Measurements from ENCODE around the gene MMS19.

DNA sequence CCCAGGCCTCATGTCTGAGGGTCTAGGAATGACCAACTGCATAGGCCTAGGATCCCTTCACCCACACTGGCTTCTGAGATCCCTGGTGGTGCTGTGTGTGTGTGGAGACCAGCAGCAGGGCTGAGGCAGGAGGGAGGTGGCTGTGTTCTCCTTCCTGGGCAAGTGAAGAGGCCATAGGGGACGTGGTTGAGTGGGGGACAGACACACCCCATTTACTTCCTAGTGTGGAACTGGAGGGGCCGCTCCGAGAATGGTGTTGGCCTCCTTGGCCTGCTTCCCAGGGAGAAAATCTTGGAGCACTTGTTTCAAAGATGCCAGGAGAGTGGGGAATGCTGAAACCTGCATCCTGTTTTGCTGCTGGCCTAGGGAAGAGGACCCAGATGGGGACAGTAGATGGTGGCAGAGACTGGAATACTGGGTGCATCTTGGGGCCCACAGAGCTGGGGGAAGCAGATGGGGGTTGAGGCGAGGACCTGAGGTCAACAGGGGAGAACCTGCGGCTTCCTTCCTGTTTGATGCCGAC is 19.6 kb upstream of the MMS19 start:
- TF ChIP-seq, protein P1, sequence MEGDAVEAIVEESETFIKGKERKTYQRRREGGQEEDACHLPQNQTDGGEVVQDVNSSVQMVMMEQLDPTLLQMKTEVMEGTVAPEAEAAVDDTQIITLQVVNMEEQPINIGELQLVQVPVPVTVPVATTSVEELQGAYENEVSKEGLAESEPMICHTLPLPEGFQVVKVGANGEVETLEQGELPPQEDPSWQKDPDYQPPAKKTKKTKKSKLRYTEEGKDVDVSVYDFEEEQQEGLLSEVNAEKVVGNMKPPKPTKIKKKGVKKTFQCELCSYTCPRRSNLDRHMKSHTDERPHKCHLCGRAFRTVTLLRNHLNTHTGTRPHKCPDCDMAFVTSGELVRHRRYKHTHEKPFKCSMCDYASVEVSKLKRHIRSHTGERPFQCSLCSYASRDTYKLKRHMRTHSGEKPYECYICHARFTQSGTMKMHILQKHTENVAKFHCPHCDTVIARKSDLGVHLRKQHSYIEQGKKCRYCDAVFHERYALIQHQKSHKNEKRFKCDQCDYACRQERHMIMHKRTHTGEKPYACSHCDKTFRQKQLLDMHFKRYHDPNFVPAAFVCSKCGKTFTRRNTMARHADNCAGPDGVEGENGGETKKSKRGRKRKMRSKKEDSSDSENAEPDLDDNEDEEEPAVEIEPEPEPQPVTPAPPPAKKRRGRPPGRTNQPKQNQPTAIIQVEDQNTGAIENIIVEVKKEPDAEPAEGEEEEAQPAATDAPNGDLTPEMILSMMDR (IDR thresholded peaks at IDR 0.05; ENCODE audit: insufficient read depth, low read length, poor library complexity, severe bottlenecking): no peak
- no peak for TF ChIP-seq EZH2phosphoT487 (conservative IDR thresholded peaks at IDR 0.05; ENCODE audit: low read length)

Measured in SU-DHL-6 (cell line).